Esophagus squamous epithelium (tissue), 4 donors: Measurements from ENCODE around the gene ZNF141.

Experiments used
- CTCF ChIP-seq, 6 experiments: fragments of 450-650 bp in 4 of 6; fragments of 200-600 bp in 2 of 6; sonication (generic) in 2 of 6; IDR thresholded peaks; one replicate each; pipeline ENCODE4 v1.5.1; 2016 to 2019; ENCODE audit warnings: antibody characterized with exemption in 6 of 6, mild to moderate bottlenecking in 4 of 6, moderate library complexity in 4 of 6
- POLR2A ChIP-seq, 4 donors: fragments of 450-650 bp; IDR thresholded peaks; one replicate each; pipeline ENCODE4 v1.6.1; 2017; ENCODE audit warnings: antibody characterized with exemption in 4 of 4, mild to moderate bottlenecking in 4 of 4, moderate library complexity in 3 of 4

DNA sequence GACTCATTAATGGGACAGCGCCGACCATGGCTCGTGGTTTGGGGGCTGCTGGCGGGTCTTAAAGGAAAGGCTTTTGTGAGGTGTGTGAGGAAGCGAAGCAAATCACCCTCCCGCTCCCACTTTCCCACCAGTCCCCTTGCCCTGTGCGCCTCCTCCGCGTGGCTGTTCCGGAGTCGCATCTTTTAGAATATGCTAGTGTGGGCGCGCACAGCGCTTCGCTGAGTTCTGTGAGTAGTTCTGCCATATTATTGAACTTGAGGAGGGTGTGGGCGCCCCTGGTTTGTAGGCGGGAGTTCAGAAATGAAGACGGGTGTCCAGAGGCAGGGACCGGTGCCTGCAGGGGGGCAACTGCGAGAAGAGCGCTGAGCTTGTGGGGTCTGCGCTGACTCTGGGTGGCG lies 49.1 kb downstream of the ZNF141 start:
- TF ChIP-seq CTCF (IDR thresholded peaks at IDR 0.05) = no peak
- TF ChIP-seq POLR2A (IDR thresholded peaks at IDR 0.05) = no peak
